ENCODE measurements around the gene GPRIN3.
"Not testable (repeated sequence)": the region's sequence is repeated elsewhere in the genome, so short reads cannot be mapped to it uniquely, and the experiment has no call there.

GPRIN3 gene

GRCh38 chr4:89311433-89311832, 3.8 kb upstream of the GPRIN3 start:
- DNase-seq = no peak

DNA sequence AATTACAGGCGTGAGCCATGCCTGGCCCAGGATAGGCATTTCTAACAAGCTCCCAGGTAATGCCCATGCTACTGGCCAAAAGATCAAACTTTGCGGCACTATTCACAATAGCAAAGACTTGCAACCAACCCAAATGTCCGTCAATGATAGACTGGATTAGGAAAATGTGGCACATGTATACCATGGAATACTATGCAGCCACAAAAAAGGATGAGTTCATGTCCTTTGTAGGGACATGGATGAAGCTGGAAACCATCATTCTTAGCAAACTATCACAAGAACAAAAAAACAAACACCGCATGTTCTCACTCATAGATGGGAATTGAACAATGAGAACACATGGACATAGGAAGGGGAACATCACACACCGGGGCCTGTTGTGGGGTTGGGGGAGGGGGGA, 1.6 kb upstream of the GPRIN3 start:
- DNase-seq = not testable (repeated sequence)

DNA sequence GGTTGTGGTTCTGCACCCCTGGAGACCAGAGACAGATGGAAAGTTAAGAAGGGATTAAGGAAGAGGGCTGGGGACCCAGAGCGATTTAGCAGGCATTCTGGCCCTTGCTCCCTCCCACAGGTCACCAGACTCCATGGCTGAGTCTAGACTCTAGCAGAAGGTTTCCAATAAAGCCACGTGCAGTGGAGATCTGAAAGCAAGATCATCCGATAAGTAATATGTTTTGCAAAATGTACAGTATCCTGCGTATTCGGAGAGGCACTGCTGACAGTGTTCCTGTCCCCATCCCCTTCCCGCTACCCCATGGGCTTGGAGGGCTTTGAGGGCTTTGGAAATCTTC, 531 bp upstream of the GPRIN3 start:
- DNase-seq = no peak

GRCh38 chr4:89307178-89307445, 488 bp downstream of the GPRIN3 start:
- no peak for DNase-seq

DNA sequence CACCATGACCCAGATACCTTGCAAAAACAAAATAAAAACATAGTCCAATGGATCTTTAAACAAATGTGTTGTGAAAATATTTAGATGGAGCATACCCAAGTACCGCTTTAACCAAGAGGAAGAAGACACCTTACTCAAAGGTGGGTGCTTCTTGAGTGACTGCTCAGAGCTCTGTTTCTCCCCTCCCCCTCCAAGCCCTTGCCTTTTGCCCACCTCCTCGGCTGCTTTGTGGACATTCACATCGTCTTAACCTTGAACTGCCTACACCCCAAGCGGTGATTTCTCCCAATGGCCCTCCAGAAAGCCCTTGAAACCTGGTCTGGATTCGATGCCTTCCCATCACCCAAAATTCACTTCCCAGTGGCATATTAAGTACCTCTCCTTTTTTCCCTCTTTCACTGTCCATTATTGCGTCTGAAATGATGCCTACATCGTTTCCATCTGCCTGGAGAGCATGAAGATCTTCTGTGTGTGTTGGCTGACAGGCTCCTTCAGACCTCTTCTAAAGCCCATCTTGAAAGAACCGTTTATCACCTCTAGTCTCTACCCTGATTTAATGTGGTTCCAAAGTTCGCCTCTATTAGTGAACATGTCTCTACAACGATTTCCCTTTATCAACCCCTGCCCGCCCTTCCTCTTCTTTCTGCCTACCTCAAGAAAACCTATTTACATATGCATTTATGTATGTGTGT, 968 bp downstream of the GPRIN3 start:
- no peak for DNase-seq

GRCh38 chr4:89305712-89306437, 1.7 kb downstream of the GPRIN3 start:
- DNase-seq = no peak

GRCh38 chr4:89305028-89305427, 2.6 kb downstream of the GPRIN3 start:
- DNase-seq = no peak

DNA sequence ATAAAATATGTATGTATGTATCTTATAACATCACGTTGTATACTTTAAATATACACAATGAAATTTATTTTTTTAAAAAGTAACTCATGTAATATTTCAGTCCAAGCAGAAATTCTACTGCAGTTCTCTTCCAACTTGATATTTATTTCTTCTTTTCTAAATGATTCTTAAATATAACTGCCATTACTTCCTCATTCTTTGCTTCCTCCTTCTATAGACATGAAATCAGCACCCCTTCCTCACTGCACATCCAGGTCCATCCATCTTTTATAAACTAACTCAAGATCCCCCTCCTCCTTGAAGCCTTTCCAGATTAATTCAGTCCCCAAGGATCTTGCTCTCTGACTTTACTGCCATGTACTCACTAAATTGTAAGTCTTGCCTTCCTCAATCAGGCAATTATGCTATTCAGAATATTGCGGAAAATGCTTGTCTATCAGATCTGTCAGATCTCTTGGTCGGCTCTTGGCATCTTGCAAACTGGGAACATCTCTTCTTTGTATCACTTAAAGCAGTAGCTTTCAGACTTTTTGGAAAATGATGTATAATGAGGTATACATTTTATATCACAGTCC, 3.7 kb downstream of the GPRIN3 start:
- no peak for DNase-seq

DNA sequence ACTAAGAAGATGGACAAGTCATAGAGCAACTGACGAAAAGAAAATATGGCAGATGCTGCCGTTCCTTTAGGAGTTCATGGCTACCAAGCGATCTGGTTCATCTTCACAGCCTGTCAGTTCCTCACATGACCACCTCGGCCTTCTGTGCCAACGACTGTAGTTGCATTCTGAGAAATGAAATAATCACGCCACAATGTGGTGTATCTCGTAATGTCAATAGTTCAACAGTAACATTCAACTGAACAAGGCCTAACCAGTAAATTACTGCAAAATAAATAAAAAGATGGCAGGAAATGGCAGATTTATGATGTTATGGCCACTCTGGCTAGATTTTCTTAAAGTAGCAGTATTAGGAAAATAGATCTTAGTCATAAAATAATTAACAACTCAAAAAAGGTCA, 4.4 kb downstream of the GPRIN3 start:
- DNase-seq = no peak

- no peak for DNase-seq
These were observed 5.7 kb downstream of the GPRIN3 start for GRCh38 chr4:89301902-89302301.

GRCh38 chr4:89301003-89301402, 6.6 kb downstream of the GPRIN3 start:
- no peak for DNase-seq

DNA sequence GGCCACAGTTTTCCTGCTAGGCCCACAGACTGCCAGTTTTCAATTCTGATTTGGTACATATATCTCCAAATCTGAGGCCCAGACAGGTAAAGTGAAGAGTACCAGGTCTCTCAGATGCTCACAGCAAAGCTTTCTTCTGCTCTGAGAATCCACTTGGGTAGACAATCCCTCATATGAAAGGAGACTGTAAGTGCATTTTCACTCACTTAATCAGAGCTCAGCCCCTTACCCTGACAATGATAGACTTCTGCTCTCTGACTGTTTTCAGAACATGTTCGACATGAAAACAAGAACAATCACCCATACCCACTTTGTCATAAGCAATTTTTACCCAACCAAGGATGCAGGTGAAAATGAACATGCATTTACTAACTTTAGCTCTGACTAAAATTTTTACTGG, 7.1 kb downstream of the GPRIN3 start:
- no peak for DNase-seq

DNA sequence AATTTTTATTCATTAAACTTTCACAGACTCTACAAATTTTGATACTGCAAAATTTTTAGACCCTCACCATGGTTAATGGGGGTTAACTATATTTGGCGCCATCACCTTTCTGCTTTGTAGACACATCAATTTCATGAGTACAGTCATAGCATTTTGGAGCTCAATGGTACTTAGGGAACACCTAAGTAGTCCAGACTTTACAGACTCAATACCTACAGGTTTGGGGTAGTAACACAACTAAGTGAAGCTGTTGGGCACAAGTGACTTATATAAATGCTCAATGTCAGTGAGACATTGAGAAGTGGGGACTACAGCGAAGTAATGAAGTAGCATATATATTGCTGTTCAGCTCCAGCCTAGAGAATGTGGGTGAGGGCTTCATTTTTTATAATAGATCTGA, 7.5 kb downstream of the GPRIN3 start:
- no peak for DNase-seq

DNA sequence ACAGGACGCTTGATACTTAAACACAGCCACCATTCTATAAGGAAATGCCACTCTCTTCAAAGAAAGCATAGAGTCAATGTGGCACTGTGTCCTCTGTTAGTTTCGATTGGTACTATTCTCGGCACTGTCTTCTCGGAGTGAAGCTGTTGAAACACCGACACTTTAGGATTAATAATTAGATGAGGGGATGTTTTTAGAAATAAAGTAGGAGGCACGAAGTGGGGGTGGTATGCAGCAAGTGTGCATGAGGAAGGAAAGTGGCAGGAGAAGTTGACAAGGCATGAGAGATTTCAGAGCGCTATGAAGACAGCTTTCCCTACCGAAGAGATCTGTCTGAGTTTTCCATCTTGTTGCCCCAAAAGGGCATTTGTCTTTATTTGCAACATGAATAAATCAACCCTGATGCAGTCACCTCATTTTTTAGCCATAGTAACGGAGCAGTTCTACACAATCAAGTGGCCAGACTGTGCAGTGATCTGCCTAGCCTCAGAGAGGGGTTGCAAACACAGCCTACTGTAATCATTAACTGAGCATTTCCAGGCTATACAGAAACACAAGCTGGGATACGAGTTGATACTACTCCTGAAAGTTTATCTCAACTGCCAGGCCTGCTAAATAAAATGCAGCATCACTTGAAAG, 8.3 kb downstream of the GPRIN3 start:
- DNase-seq = no peak

GRCh38 chr4:89298788-89299152, 8.8 kb downstream of the GPRIN3 start:
- DNase-seq = no peak

DNA sequence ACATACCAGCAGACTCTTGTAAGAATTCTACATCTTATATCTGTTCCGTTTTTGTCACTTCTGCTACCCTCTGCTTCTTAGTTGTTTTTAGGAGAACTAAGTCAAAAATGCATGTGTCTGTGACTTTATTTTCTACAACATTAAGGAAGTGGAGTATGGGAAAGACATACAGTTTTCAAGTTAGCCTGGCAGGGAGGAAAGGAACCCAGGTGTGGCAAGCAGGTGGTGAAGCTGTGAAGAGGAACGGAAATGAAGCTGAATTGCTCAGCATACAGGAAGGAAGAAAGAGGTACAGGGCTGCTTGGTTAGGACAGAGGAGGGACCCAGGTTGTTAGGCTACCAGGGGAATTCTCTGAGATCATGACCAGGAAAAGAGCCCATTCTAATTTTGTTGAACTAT, 9.4 kb downstream of the GPRIN3 start:
- no peak for DNase-seq

- DNase-seq = no peak
These were observed 10.7 kb downstream of the GPRIN3 start for GRCh38 chr4:89296896-89297295.

GRCh38 chr4:89296399-89296798, 11.2 kb downstream of the GPRIN3 start:
- no peak for DNase-seq

- no peak for DNase-seq
These were observed 12.1 kb downstream of the GPRIN3 start for GRCh38 chr4:89295415-89295927.

- no peak for DNase-seq
These were observed 12.9 kb downstream of the GPRIN3 start for GRCh38 chr4:89294573-89295269.

GRCh38 chr4:89293299-89293698, 14.3 kb downstream of the GPRIN3 start:
- no peak for DNase-seq

GRCh38 chr4:89290727-89291516, 16.7 kb downstream of the GPRIN3 start:
- no peak for DNase-seq

DNA sequence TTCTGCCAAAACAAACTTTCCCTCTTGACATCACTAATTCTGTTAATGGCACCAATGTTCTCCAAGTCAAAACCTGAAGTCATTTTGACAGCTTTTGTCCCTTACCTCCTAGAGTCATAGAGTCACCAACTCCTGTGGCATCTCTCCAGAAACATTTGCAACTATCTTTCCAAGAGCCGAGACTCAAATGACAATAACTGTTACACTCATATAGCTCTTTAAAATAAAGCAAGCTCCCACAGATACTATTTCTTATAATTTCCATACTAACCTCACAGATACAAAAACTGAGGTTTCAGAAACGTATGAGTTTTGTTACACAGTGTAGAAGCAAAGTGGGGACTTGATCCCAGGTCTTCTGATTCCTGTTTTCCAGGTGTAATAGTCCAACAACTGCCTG, 18.3 kb downstream of the GPRIN3 start:
- no peak for DNase-seq
